NCI-H748 (cell line): ENCODE data around the gene ERC1.

Experiments
- DNase-seq: peaks from one replicate; lab custom pipeline; 2025; ENCODE audit not compliant: unreplicated experiment; lab: John Stamatoyannopoulos, UW

Gene ERC1

DNA sequence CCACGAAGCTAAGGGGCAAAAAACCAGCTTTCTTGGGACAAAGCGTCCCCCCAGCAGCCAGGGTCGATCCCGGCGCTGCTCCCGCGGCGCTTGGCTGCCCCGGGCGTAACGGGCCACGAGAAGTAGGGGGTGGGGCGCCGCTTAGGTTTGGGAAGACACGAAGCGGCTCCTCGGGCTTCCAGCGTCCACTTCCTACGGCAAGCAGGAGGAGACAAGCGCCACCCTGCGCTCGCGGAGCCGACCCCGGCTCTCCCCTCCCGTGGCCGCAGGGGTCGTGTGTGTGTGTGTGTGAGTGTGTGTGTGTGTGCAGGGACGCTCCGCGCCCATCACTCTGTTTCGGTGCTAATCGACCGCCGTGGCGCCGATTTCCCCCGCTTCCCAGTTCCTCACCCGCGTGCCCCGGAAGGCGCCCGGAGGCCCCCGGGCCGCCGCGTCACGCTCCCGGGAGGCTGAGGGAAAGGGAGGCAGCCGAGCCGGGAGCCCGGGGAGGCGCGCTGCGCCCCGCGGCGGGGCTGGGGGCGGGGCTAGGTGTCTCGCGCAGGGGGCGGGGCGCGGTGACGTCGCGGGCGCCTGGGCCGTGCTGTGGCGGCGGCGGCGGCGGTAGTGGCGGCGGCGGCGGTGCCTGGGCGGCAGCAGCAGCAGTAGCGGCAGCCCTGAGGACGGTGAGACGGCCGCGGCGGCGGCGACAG is at the start of gene ERC1:
TSS of gene ERC1 (plus strand) at position 563 of the 689 bp plus-strand sequence. CDS start 36,681 bp downstream, outside the sequence.
- peak; percentile 89 for DNase-seq

DNA sequence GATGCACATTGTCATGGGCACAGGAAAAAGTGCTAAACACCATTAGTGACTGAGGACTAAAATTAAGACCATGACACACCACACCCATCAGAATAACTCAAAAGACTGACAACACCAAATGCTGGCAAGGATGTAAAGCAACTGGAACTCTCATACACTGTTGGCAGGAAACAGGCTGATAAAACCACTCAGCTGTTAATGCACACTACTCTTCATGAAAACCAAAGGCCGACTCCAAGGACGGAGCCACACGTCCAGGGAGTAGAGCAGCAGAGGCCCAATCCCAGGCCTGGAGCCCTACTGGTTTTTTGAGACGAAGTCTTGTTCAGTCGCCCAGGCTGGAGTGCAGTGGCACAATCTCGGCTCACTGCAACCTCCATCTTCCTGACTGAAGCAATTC is 48.0 kb upstream of the ERC1 start:
- DNase-seq, result no peak

DNA sequence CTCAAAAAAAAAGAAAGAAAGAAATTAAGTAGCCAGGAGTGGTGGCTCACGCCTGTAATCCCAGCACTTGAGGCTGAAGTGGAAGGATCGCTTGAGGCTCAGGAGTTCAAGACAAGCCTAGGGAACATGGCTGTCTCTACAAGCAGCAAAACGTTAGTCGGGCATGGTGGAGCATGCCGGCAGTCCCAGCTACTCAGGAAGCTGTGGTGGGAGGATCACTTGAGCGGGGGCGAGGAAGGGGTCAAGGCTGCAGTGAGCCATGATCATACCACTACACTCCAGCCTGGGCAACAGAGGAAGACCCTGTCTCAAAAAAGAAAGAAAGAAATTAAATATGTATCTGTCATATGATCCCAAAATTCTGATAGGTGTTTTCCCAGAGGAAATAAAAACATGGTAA is 46.8 kb upstream of the ERC1 start:
- DNase-seq, result no peak

- no peak for DNase-seq
Measured at GRCh38 chr12:946212-946611, 44.8 kb upstream of the ERC1 start.

- no peak for DNase-seq
Measured at GRCh38 chr12:946631-947030, 44.4 kb upstream of the ERC1 start.

DNA sequence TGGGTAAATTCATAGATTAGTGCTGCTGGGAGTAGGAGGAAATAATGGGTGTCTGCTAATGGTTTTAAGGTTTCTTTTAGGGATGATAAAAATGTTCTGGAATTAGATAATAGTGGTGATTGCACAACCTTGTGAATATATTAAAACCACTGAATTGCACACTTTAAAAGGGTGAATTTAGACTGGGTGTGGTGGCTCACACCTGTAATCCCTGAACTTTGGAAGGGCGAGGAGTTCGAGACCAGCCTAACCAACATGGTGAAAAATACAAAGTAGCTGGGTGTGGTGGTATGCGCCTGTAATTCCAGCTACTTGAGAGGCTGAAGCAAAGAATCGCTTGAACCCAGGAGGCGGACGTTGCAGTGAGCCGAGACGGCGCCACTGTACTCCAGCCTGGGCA is 42.8 kb upstream of the ERC1 start:
- DNase-seq, result no peak

GRCh38 chr12:949453-950191 is 41.4 kb upstream of the ERC1 start, which contains the start of gene RAD52:
TSS of gene RAD52 (minus strand) at chr12:949694. CDS start at chr12:933058, 16,636 bp downstream.
- peak; percentile 96 for DNase-seq

DNA sequence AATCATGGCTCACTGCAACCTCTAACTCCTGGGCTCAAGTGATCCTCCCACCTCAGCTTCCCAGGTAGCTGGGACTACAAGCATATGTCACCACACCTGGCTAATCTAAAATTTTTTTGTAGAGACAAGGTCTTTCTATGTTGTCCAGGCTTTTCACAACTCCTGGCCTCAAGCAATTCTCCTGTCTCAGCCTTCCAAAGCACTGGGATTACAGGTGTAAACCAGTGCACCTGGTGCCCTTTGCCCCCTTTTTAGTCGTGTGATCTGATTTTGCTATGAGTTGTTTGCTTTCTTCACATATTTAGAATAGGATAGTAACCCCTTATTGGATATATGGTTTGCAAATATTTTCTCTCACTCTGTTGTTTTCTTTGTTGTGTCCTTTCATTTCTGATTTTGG is 39.8 kb upstream of the ERC1 start:
- DNase-seq, result peak; percentile 59

- peak; percentile 9 for DNase-seq
Measured at GRCh38 chr12:953776-954175, 37.2 kb upstream of the ERC1 start.

DNA sequence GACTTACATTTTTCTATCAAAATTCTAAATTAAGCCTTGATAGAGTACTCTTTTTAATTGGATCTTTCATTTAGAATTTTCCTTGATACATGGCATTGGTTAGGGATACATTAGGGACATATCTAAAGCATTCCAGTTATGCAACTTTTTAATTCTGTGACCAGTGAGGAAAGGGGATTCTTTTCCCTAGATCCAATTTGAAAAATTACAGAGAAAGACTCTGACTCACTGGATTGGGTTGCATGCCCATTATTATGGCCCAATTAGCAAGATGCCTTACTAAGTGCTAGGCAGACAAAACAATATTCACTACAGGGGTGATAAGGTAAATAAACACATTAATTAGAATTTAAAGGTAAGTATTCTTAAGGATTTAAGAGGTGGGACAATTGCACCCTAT is 36.3 kb upstream of the ERC1 start:
- DNase-seq, result no peak

- DNase-seq, result no peak
Measured at GRCh38 chr12:955939-956338, 35.1 kb upstream of the ERC1 start.

DNA sequence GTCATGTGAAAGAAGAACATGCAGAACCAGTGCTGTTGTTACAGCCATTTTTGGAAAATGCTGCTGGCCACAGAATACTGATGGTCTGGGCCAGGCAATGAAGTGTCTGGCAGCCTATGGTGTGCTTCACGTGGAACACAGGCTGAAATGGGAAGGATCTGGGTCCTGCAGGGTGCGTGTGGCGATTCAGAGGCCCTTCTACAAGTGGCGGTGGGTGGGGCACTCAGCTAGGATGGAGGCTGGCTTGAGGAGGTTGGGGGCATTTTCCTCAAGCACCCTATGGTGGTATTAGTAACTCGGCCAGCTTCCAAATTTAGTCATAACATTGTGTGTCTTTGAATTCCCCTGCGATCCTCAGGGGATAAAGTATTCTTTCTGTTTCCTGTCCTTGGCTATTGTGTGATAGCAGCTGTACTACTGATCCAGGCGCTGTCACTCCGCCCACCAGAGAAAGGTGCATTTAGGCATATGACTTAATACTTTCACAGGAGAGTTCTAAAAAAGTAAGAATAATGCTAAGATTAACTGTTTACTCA is 32.4 kb upstream of the ERC1 start:
- DNase-seq, result peak; percentile 12

GRCh38 chr12:966724-967123 is 24.3 kb upstream of the ERC1 start:
- DNase-seq, result no peak

DNA sequence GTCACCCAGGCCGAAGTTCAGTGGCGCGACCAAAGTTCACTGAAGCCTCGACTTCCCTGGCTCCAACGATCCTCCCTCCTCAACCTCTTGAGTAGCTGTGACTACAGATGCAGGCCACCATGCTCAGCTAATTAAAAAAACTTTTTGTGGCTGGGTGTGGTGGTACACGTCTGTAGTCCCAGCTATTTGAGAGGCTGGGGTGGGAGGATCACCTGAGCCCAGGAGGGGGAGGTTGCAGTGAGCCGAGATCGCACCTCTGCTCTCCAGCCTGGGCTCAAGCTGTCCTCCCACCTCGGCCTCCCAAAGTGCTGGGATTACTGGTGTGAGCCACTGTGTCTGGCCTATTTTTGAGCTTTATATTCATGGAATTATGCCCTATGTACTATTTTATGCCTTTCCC is 23.4 kb upstream of the ERC1 start:
- DNase-seq, result no peak

GRCh38 chr12:968545-968944 is 22.5 kb upstream of the ERC1 start:
- DNase-seq, result no peak

- DNase-seq, result no peak
Measured at GRCh38 chr12:969821-970220, 21.2 kb upstream of the ERC1 start.

GRCh38 chr12:971991-972390 is 19.0 kb upstream of the ERC1 start:
- no peak for DNase-seq

DNA sequence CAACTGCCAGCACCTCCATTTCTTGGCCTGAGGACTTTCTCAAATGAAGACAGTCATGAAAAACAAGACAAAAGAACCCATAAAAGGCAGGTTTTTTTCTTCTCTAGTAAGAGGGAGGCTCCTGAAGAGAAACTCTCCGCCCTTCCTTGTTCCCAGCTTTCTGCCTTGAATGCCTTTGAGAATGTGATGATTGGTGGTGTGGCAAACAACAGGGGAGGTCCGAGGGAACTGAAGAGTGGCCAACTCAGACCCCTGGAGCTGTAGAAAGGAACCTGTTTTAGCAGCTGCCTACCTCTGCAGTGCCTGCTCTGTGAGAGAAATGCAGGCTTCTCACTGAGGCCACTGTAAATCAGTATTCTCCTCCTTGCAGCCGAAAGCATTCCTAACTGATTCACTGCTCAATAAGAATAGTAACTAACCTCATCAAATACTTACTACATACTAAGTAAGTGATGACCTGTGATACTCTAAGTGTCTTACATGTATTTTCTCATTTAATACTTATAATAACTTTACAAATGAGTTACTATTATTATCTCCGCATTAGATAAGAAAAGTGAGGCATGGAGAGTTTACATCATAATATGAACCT is 16.7 kb upstream of the ERC1 start:
- no peak for DNase-seq

DNA sequence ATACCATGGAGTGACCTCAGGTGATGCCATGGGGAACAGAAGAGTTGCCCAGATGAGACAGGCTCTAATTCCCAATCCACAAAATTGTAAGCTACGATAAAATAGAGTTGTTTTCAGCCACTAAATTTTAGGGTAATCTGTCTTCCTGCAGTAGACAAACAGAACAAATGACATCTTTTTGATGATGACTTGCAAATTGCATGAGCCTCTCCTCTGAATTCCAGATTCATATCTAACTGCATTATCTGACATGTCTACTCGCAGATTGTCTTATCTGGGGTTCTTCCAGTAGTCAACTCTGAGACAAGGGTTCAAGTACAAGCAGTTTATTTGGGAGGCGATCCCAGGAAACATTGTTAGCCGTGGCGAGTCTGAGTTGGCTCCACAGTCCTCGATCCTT is 14.4 kb upstream of the ERC1 start:
- DNase-seq, result no peak

GRCh38 chr12:977156-977555 is 13.9 kb upstream of the ERC1 start:
- DNase-seq, result no peak

GRCh38 chr12:979349-979748 is 11.7 kb upstream of the ERC1 start:
- DNase-seq, result no peak
